ENCODE results near the gene PITX3. TPM values are rescaled to one million over a fixed set of nuclear protein-coding genes. Genes with fewer than 3 reads are reported as not detected.
"Not testable (repeated sequence)": the region's sequence is repeated elsewhere in the genome, so short reads cannot be mapped to it uniquely, and the experiment has no call there.

PITX3 gene
- total RNA-seq, 2 donors from 2014 or later, result not detected

- Histone ChIP-seq H3K27ac (ENCODE audit: low read depth, low read length) (no peak overlapping the region), H3K27me3 (ENCODE audit: control insufficient read depth, insufficient read depth, low read length, poor library complexity, severe bottlenecking) (no peaks in the 10 kb centered on the region), H3K4me1 (ENCODE audit: control insufficient read depth, insufficient read depth, low read length) (no peaks in the 10 kb centered on the region), H3K36me3 (ENCODE audit: control insufficient read depth, insufficient read depth, low read length) (no peaks in the 10 kb centered on the region), H3K4me3 (ENCODE audit: low read length) (no peak overlapping the region), H3K9me3 (ENCODE audit: control insufficient read depth, low read length) (peaks cover 15% of the 10 kb centered on the region), H3K9ac (ENCODE audit: extremely low read depth, low read length, poor library complexity, severe bottlenecking) (no peak overlapping the region)
- DNase-seq, result no peak
- no peak for TF ChIP-seq CTCF (conservative IDR thresholded peaks at IDR 0.05)
- Mint-ChIP-seq H3K27me3 (ENCODE audit: insufficient read depth) (peaks cover 19% of the 10 kb centered on the region), H3K4me1 (no peaks in the 10 kb centered on the region), H3K27ac (no peak overlapping the region), H3K36me3 (ENCODE audit: low read depth) (peaks cover 3% of the 10 kb centered on the region), H3K9me3 (peaks cover 42% of the 10 kb centered on the region), H3K4me3 (no peak overlapping the region)
- WGBS, 2 experiments (ENCODE audit: insufficient coverage in 1 of 2, insufficient read length in 1 of 2), result 72 to 83% methylated on average over 5 to 6 of the region's 6 CpGs
Observed at GRCh38 chr10:102195296-102195870, 45.9 kb downstream of the PITX3 start.

- H3K9me3 Mint-ChIP-seq, result peaks cover 46% of the 10 kb centered on the region
- H3K36me3 ChIP-seq (ENCODE audit: control insufficient read depth, insufficient read depth, low read length), result no peaks in the 10 kb centered on the region
- no peaks in the 10 kb centered on the region for H3K4me1 Mint-ChIP-seq
- H3K9ac ChIP-seq (ENCODE audit: extremely low read depth, low read length, poor library complexity, severe bottlenecking), result no peak overlapping the region
- no peak overlapping the region for H3K4me3 ChIP-seq (ENCODE audit: low read length)
- no peaks in the 10 kb centered on the region for H3K4me1 ChIP-seq (ENCODE audit: control insufficient read depth, insufficient read depth, low read length)
- H3K9me3 ChIP-seq (ENCODE audit: control insufficient read depth, low read length), result peaks cover 18% of the 10 kb centered on the region
- no peak overlapping the region for H3K27ac ChIP-seq (ENCODE audit: low read depth, low read length)
- peaks cover 3% of the 10 kb centered on the region for H3K36me3 Mint-ChIP-seq (ENCODE audit: low read depth)
- H3K27me3 Mint-ChIP-seq (ENCODE audit: insufficient read depth), result peaks cover 24% of the 10 kb centered on the region
- DNase-seq, result no peak
- WGBS, 2 experiments (ENCODE audit: insufficient coverage in 1 of 2, insufficient read length in 1 of 2), result 61 to 81% methylated on average over 5 to 7 of the region's 7 CpGs
- H3K27ac Mint-ChIP-seq, result no peak overlapping the region
- no peak overlapping the region for H3K4me3 Mint-ChIP-seq
- no peak for TF ChIP-seq CTCF (conservative IDR thresholded peaks at IDR 0.05)
- H3K27me3 ChIP-seq (ENCODE audit: control insufficient read depth, insufficient read depth, low read length, poor library complexity, severe bottlenecking), result no peaks in the 10 kb centered on the region
Observed at GRCh38 chr10:102191956-102192355, 49.4 kb downstream of the PITX3 start.

- H3K4me1 Mint-ChIP-seq; H3K36me3 Mint-ChIP-seq (ENCODE audit: low read depth); H3K4me3 Mint-ChIP-seq; H3K36me3 ChIP-seq (ENCODE audit: control insufficient read depth, insufficient read depth, low read length); DNase-seq; H3K4me1 ChIP-seq (ENCODE audit: control insufficient read depth, insufficient read depth, low read length); H3K27me3 ChIP-seq (ENCODE audit: control insufficient read depth, insufficient read depth, low read length, poor library complexity, severe bottlenecking); H3K27ac Mint-ChIP-seq; H3K9ac ChIP-seq (ENCODE audit: extremely low read depth, low read length, poor library complexity, severe bottlenecking); H3K27ac ChIP-seq (ENCODE audit: low read depth, low read length); H3K4me3 ChIP-seq (ENCODE audit: low read length): not testable (repeated sequence)
- WGBS, 2 experiments (ENCODE audit: insufficient coverage in 1 of 2, insufficient read length in 1 of 2), result 89 to 94% methylated on average over 5 to 7 of the region's 7 CpGs
- Mint-ChIP-seq H3K9me3 (peaks cover 66% of the 10 kb centered on the region), H3K27me3 (ENCODE audit: insufficient read depth) (peaks cover 23% of the 10 kb centered on the region)
- H3K9me3 ChIP-seq (ENCODE audit: control insufficient read depth, low read length), result peaks cover 34% of the 10 kb centered on the region
Observed at GRCh38 chr10:102188941-102189898, 52.1 kb downstream of the PITX3 start.
